Duodenal mucosa (tissue), 2 donors: ENCODE results near the gene KIAA0825.
"Not testable (repeated sequence)": the region's sequence is repeated elsewhere in the genome, so short reads cannot be mapped to it uniquely, and the experiment has no call there.

Experiments used
- H3K27ac ChIP-seq: one replicate; pipeline ENCODE4 v1.7.0; 2013; ENCODE audit warnings: low read depth, low read length
- H3K27me3 ChIP-seq, 2 donors: one replicate each; pipeline ENCODE4 v1.7.0; 2013; ENCODE audit warnings: low read length in 2 of 2, control low read depth in 1 of 2; ENCODE audit not compliant: insufficient read depth in 2 of 2, control insufficient read depth in 1 of 2
- H3K36me3 ChIP-seq, 2 donors: one replicate each; pipeline ENCODE4 v1.7.0; 2013; ENCODE audit warnings: low read length in 2 of 2, control low read depth in 1 of 2; ENCODE audit not compliant: insufficient read depth in 2 of 2, control insufficient read depth in 1 of 2
- H3K4me1 ChIP-seq, 2 donors: one replicate each; pipeline ENCODE4 v1.7.0; 2013; ENCODE audit warnings: low read length in 2 of 2, control low read depth in 1 of 2; ENCODE audit not compliant: insufficient read depth in 2 of 2, control insufficient read depth in 1 of 2
- H3K4me3 ChIP-seq, 2 donors: one replicate each; pipeline ENCODE4 v1.7.0; 2013; ENCODE audit warnings: low read length in 2 of 2, low read depth in 1 of 2
- H3K9ac ChIP-seq, 2 donors: one replicate each; pipeline ENCODE4 v1.7.0; 2013; ENCODE audit warnings: low read length in 2 of 2, low read depth in 1 of 2
- H3K9me3 ChIP-seq, 2 donors: one replicate each; pipeline ENCODE4 v1.7.0; 2013; ENCODE audit warnings: low read length in 2 of 2, control low read depth in 1 of 2; ENCODE audit not compliant: control insufficient read depth in 1 of 2

KIAA0825 gene

GRCh38 chr5:94180761-94181160 lies 437.6 kb downstream of the KIAA0825 start:
- Histone ChIP-seq H3K36me3 (no peaks in the 10 kb centered on the region), H3K9ac (no peak overlapping the region), H3K9me3 (no peaks in the 10 kb centered on the region), H3K4me1 (no peaks in the 10 kb centered on the region), H3K4me3 (no peak overlapping the region), H3K27me3 (no peaks in the 10 kb centered on the region), H3K27ac (no peak overlapping the region)

GRCh38 chr5:94175912-94176311 lies 442.5 kb downstream of the KIAA0825 start:
- H3K9ac ChIP-seq: no peak overlapping the region
- no peaks in the 10 kb centered on the region for H3K4me1 ChIP-seq
- H3K9me3 ChIP-seq: no peaks in the 10 kb centered on the region
- no peak overlapping the region for H3K4me3 ChIP-seq
- no peak overlapping the region for H3K27ac ChIP-seq
- H3K27me3 ChIP-seq: no peaks in the 10 kb centered on the region
- no peaks in the 10 kb centered on the region for H3K36me3 ChIP-seq

- Histone ChIP-seq H3K4me1 (no peaks in the 10 kb centered on the region), H3K27me3 (no peaks in the 10 kb centered on the region), H3K27ac (no peak overlapping the region), H3K4me3 (no peak overlapping the region), H3K36me3 (no peaks in the 10 kb centered on the region), H3K9me3 (no peaks in the 10 kb centered on the region), H3K9ac (no peak overlapping the region)
Measured at GRCh38 chr5:94174748-94175411, 443.5 kb downstream of the KIAA0825 start.

- Histone ChIP-seq H3K9me3 (no peaks in the 10 kb centered on the region), H3K27ac (no peak overlapping the region), H3K4me3 (no peak overlapping the region), H3K9ac (no peak overlapping the region), H3K36me3 (no peaks in the 10 kb centered on the region), H3K27me3 (no peaks in the 10 kb centered on the region), H3K4me1 (no peaks in the 10 kb centered on the region)
Measured at GRCh38 chr5:94173100-94173499, 445.3 kb downstream of the KIAA0825 start.

DNA sequence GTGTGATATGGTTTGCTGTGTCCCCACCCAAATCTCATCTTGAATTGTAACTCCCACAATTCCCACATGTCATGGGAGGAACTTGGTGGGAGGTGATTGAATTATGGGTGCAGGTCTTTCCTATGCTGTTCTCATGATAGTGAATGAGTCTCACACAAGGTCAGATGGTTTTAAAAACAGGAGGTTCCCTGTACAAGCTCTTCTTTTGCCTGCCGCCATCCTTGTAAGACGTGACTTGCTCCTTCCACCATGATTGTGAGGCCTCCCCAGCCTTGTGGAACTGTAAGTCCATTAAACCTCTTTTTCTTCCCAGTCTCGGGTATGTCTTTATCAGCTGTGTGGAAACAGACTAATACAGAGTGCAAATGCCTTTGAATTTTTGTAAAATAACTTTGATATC lies 447.3 kb downstream of the KIAA0825 start:
- not testable (repeated sequence) for H3K4me3 ChIP-seq, H3K36me3 ChIP-seq, H3K27me3 ChIP-seq, H3K27ac ChIP-seq, H3K9ac ChIP-seq, H3K4me1 ChIP-seq, H3K9me3 ChIP-seq

GRCh38 chr5:94170158-94170557 lies 448.2 kb downstream of the KIAA0825 start:
- H3K4me1 ChIP-seq, H3K27ac ChIP-seq, H3K4me3 ChIP-seq, H3K9ac ChIP-seq, H3K36me3 ChIP-seq, H3K27me3 ChIP-seq, H3K9me3 ChIP-seq: not testable (repeated sequence)

GRCh38 chr5:94168151-94168550 lies 450.3 kb downstream of the KIAA0825 start:
- Histone ChIP-seq H3K9me3 (no peaks in the 10 kb centered on the region), H3K27me3 (no peaks in the 10 kb centered on the region), H3K27ac (no peak overlapping the region), H3K36me3 (no peaks in the 10 kb centered on the region), H3K9ac (no peak overlapping the region), H3K4me3 (no peak overlapping the region), H3K4me1 (no peaks in the 10 kb centered on the region)

- Histone ChIP-seq H3K4me1 (no peaks in the 10 kb centered on the region), H3K36me3 (no peaks in the 10 kb centered on the region), H3K9ac (no peak overlapping the region), H3K27me3 (no peaks in the 10 kb centered on the region), H3K9me3 (no peaks in the 10 kb centered on the region), H3K27ac (no peak overlapping the region), H3K4me3 (no peak overlapping the region)
Measured at GRCh38 chr5:94161801-94162200, 456.6 kb downstream of the KIAA0825 start.

- no peaks in the 10 kb centered on the region for H3K36me3 ChIP-seq
- no peaks in the 10 kb centered on the region for H3K4me1 ChIP-seq
- H3K9me3 ChIP-seq: no peaks in the 10 kb centered on the region
- H3K9ac ChIP-seq: no peak overlapping the region
- H3K4me3 ChIP-seq: no peak overlapping the region
- no peaks in the 10 kb centered on the region for H3K27me3 ChIP-seq
- H3K27ac ChIP-seq: no peak overlapping the region
Measured at GRCh38 chr5:94159144-94159543, 459.3 kb downstream of the KIAA0825 start.

DNA sequence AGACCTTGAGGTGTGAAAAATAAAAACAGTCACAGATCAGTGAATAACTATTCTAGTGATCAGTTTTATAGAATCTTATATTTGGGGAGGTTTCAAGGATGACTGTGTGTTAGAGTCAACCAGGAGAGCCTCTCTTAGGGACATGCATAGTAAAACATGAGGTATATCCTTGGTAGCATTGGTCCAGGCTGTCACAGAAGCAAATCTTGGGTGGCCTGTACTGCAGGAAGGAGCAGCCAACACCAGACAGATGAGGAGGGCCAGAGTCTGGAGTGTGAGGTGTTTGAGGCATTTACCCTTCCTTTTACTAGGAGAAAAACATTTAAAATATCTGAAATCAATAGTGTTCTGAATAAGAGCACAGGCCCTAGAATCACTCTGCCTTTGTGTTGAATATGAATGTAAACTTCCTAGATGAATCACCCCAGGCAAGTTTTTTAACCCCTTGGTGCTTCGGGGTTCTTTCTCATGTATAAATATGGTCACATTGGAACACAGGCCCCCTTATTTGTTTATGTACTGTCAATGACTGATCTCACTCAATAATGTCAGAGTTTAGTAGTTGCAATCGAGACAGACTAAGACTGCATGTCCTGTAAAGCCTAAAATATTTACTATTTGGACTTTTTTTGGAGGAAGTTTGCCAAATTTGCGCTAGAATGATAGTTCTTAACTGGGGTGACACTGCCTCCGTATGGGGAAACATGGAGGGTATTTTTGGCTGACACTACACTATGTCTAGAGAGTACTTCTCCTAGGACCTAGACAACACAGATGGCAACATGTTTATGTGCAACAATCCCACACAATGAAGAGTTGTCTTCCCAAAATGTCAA lies 460.5 kb downstream of the KIAA0825 start:
- no peak overlapping the region for H3K4me3 ChIP-seq
- no peak overlapping the region for H3K9ac ChIP-seq
- H3K4me1 ChIP-seq: no peaks in the 10 kb centered on the region
- no peaks in the 10 kb centered on the region for H3K27me3 ChIP-seq
- no peaks in the 10 kb centered on the region for H3K36me3 ChIP-seq
- no peaks in the 10 kb centered on the region for H3K9me3 ChIP-seq
- H3K27ac ChIP-seq: no peak overlapping the region
